Measurements from ENCODE around the gene PTPRF.

DNA sequence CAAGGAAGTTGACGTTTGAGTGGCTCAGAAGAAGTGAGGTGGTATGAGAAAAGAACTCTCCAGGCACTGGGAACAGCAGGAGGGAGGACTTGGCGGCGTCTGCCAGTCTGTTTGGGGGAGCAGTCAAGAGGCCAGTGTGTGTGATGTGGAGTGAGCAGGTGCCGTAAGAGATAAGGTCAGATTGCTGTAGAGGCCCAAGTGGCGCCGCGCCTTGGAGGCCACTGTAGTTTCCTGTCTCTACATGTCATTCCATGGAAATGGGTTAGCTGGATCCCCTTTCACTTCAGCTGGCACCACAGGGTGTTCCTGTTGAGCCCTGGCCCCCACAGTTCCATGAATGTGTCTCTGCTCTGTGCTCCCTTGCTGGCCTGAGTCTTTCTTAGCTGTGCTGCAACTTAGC is 35.5 kb upstream of the PTPRF start:
- TF ChIP-seq POLR2AphosphoS5 (IDR thresholded peaks at IDR 0.05) = no peak
- no peak for TF ChIP-seq CTCF (IDR thresholded peaks at IDR 0.05)
- no peak for TF ChIP-seq POLR2A (IDR thresholded peaks at IDR 0.05; ENCODE audit: low read depth)
